GM23338 (cell line): ENCODE data around the gene YY1AP1. TPM values are rescaled to one million over a fixed set of nuclear protein-coding genes. Genes with fewer than 3 reads are reported as not detected.

Experiments
- ATAC-seq: fragments of 200-7000 bp; cut with Tn5 transposase; 3 replicates; pipeline ENCODE4 v1.9.1; 2020
- DNase-seq: peaks from one replicate; pipeline ENCODE4 v3.0.0-alpha.2; 2015; ENCODE audit warnings: low spot score
- H2AFZ ChIP-seq: fragments of 200-600 bp; sonication (generic); 2 replicates; pipeline ENCODE4 v1.8.0; 2016; ENCODE audit warnings: antibody characterized with exemption, mild to moderate bottlenecking, moderate library complexity
- H3F3A ChIP-seq: fragments of 200-600 bp; sonication (generic); replicated peaks from 2 replicates; pipeline ENCODE4 v1.8.0; 2017; ENCODE audit warnings: antibody characterized with exemption, mixed run types, low read depth
- H3K27ac ChIP-seq: fragments of 200-600 bp; sonication (generic); 2 replicates; pipeline ENCODE4 v1.6.1; 2016; ENCODE audit warnings: low read depth
- H3K27me3 ChIP-seq: fragments of 200-600 bp; sonication (generic); 2 replicates; pipeline ENCODE4 v1.8.0; 2016; ENCODE audit warnings: mild to moderate bottlenecking, mixed run types, moderate library complexity; ENCODE audit not compliant: insufficient read depth
- H3K36me3 ChIP-seq: fragments of 200-600 bp; sonication (generic); 2 replicates; pipeline ENCODE4 v1.8.0; 2016; ENCODE audit warnings: mild to moderate bottlenecking; ENCODE audit not compliant: insufficient read depth
- H3K4me1 ChIP-seq: fragments of 200-600 bp; sonication (generic); 2 replicates; pipeline ENCODE4 v1.8.0; 2016; ENCODE audit warnings: mild to moderate bottlenecking, moderate library complexity; ENCODE audit not compliant: insufficient read depth
- H3K4me2 ChIP-seq: fragments of 200-600 bp; sonication (generic); 2 replicates; pipeline ENCODE4 v1.7.1; 2017; ENCODE audit warnings: mixed run types
- H3K4me3 ChIP-seq: fragments of 200-600 bp; sonication (generic); 2 replicates; pipeline ENCODE4 v1.6.1; 2016; ENCODE audit warnings: mixed run types
- H3K79me2 ChIP-seq: fragments of 200-600 bp; sonication (generic); replicated peaks from 2 replicates; pipeline ENCODE4 v1.8.0; 2017; ENCODE audit warnings: mild to moderate bottlenecking; ENCODE audit not compliant: insufficient read depth
- H3K9me2 ChIP-seq: fragments of 200-600 bp; sonication (generic); 2 replicates; pipeline ENCODE4 v1.8.0; 2017; ENCODE audit not compliant: insufficient read depth
- H4K20me1 ChIP-seq: fragments of 200-600 bp; sonication (generic); replicated peaks from 2 replicates; pipeline ENCODE4 v1.8.0; 2017; ENCODE audit warnings: mild to moderate bottlenecking; ENCODE audit not compliant: insufficient read depth
- H3K27ac Mint-ChIP-seq: 2 replicates; pipeline ENCODE4 v1.8.0; 2020; ENCODE audit warnings: inconsistent platforms, mild to moderate bottlenecking, moderate library complexity, mixed read lengths
- H3K27me3 Mint-ChIP-seq: 3 replicates; pipeline ENCODE4 v1.8.0; 2022; ENCODE audit warnings: low read depth, mild to moderate bottlenecking, moderate library complexity, mixed read lengths, inconsistent platforms; ENCODE audit not compliant: insufficient read depth, poor library complexity
- H3K36me3 Mint-ChIP-seq: 3 replicates; pipeline ENCODE4 v1.8.0; 2021; ENCODE audit warnings: low read depth, mild to moderate bottlenecking, inconsistent platforms, moderate library complexity, mixed read lengths
- H3K4me1 Mint-ChIP-seq: 3 replicates; pipeline ENCODE4 v1.8.0; 2020; ENCODE audit warnings: mild to moderate bottlenecking, inconsistent platforms, mixed read lengths
- H3K4me3 Mint-ChIP-seq: 3 replicates; pipeline ENCODE4 v1.8.0; 2021; ENCODE audit warnings: moderate library complexity, mild to moderate bottlenecking, inconsistent platforms, mixed read lengths
- H3K9me3 Mint-ChIP-seq: 3 replicates; pipeline ENCODE4 v1.8.0; 2020; ENCODE audit warnings: moderate library complexity, mild to moderate bottlenecking, inconsistent platforms, mixed read lengths
- CREB1 ChIP-seq: fragments of 250-450 bp; sonication (Bioruptor Pico); IDR thresholded peaks from 2 replicates; pipeline ENCODE4 v1.5.0; 2020; ENCODE audit warnings: low read depth, mild to moderate bottlenecking, moderate library complexity
- EZH2 ChIP-seq: fragments of 200-600 bp; sonication (generic); IDR thresholded peaks from one replicate; pipeline ENCODE4 v1.8.0; 2017; ENCODE audit warnings: antibody characterized with exemption, mild to moderate bottlenecking, low read depth; ENCODE audit not compliant: unreplicated experiment
- EZH2phosphoT487 ChIP-seq: fragments of 200-600 bp; sonication (generic); IDR thresholded peaks from one replicate; pipeline ENCODE4 v1.8.1; 2018; ENCODE audit warnings: antibody characterized with exemption; ENCODE audit not compliant: unreplicated experiment
- JUNB ChIP-seq: IDR thresholded peaks from one replicate; pipeline ENCODE4 v1.6.1; 2016; ENCODE audit warnings: antibody characterized with exemption; ENCODE audit not compliant: unreplicated experiment
- NANOG ChIP-seq: IDR thresholded peaks from 2 replicates; pipeline ENCODE4 v1.6.1; 2016; ENCODE audit warnings: antibody characterized with exemption, borderline replicate concordance
- POLR2AphosphoS5 ChIP-seq: IDR thresholded peaks from 2 replicates; pipeline ENCODE4 v1.6.1; 2016; ENCODE audit warnings: antibody characterized with exemption, low read depth
- STAT1 ChIP-seq: IDR thresholded peaks from one replicate; pipeline ENCODE4 v1.6.1; 2016; ENCODE audit warnings: antibody characterized with exemption; ENCODE audit not compliant: unreplicated experiment
- ZNF114 ChIP-seq: fragments of 250-450 bp; sonication (Bioruptor Pico); IDR thresholded peaks from 2 replicates; pipeline ENCODE4 v1.5.0; 2020; ENCODE audit warnings: mild to moderate bottlenecking, moderate library complexity
- ZNF331 ChIP-seq: fragments of 250-450 bp; sonication (Bioruptor Pico); IDR thresholded peaks from 2 replicates; pipeline ENCODE4 v1.5.0; 2020; ENCODE audit warnings: low read depth, mild to moderate bottlenecking, moderate library complexity
- polyA plus RNA-seq: library from polyadenylated mRNA; unstranded; fragments of >200 nt; fragmentation: Nextera tagmentation; extraction: Ambion mirVana; gene quantifications from 2 replicates; pipeline ENCODE4 v1.2.1, GENCODE V29; 2016
- total RNA-seq: library from RNA; depleted of rRNA; stranded (reverse); fragments of >200 nt; shearing (Covaris generic); gene quantifications from 2 replicates; pipeline ENCODE4 v1.2.3, GENCODE V29; 2014
- TF ChIP-seq, protein P1 (sequence below): IDR thresholded peaks from one replicate; pipeline ENCODE4 v1.6.1; 2018; ENCODE audit warnings: antibody characterized with exemption; ENCODE audit not compliant: unreplicated experiment
- TF ChIP-seq, protein P2 (sequence below): fragments of 250-450 bp; sonication (Bioruptor Pico); IDR thresholded peaks from 2 replicates; pipeline ENCODE4 v1.5.0; 2020; ENCODE audit warnings: mild to moderate bottlenecking, moderate library complexity
- TF ChIP-seq, protein P3 (sequence below): IDR thresholded peaks from 2 replicates; pipeline ENCODE4 v1.6.1; 2016; ENCODE audit warnings: antibody characterized with exemption
- TF ChIP-seq, protein P4 (sequence below), 2 experiments: fragments of 200-600 bp in 1 of 2; sonication (generic) in 1 of 2; conservative IDR thresholded peaks; 2 replicates each; pipeline versions ENCODE4 v1.5.1 to v1.6.1; 2016 to 2017; ENCODE audit warnings: antibody characterized with exemption in 2 of 2, low read depth in 2 of 2, mild to moderate bottlenecking in 2 of 2, moderate library complexity in 1 of 2

The YY1AP1 gene
- total and polyA plus RNA-seq, 2 experiments from 2014 or later: 21.2 to 66.5 TPM

DNA sequence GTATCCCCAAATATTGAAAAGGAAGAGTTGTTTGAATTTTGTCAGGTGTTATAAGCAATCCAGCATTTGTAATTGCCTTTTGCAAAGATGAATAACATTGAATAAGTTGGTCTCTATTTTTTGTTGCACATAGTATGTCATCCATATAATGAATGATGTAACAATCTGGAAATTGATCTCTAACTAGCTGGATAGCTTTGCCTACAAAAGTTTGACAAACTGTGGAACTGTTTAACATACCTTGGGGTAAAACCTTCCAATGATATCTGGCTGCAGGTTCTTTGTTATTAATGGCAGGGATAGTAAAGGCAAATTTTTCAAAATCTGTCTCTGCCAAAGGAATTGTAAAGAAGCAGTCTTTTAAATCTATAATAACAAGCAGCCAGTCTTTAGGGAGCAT lies 8.0 kb upstream of the YY1AP1 start:
- Histone ChIP-seq H4K20me1 (peaks cover 7% of the 10 kb centered on the region), H3K79me2 (peaks cover 91% of the 10 kb centered on the region), H3K36me3 (peaks cover 10% of the 10 kb centered on the region; the same call in 1 of the 2 replicates), H3F3A (no peaks in the 10 kb centered on the region; the same call in 1 of the 2 replicates), H3K4me1 (peaks cover 25% of the 10 kb centered on the region), H2AFZ (no peak overlapping the region), H3K27ac (no peak overlapping the region), H3K4me2 (0 out of 2 replicates have a peak overlapping the region, but pooled peaks have one; percentile 13), H3K4me3 (no peak overlapping the region), H3K9me2 (no peaks in the 10 kb centered on the region), H3K27me3 (no peaks in the 10 kb centered on the region)
- Mint-ChIP-seq H3K9me3 (peaks cover 32% of the 10 kb centered on the region), H3K27me3 (no peaks in the 10 kb centered on the region), H3K4me3 (no peak overlapping the region), H3K4me1 (peaks cover 39% of the 10 kb centered on the region), H3K36me3 (peaks cover 59% of the 10 kb centered on the region), H3K27ac (no peak overlapping the region)
- no peak for ATAC-seq
- no peak for DNase-seq
- TF ChIP-seq ZNF331 (CRISPR knock-in tag) (no peak), STAT1 (no peak), CREB1 (CRISPR knock-in tag) (no peak), NANOG (no peak), EZH2 (no peak), EZH2phosphoT487 (no peak), ZNF114 (no peak), JUNB (no peak), POLR2AphosphoS5 (no peak)
- TF ChIP-seq, protein P1, sequence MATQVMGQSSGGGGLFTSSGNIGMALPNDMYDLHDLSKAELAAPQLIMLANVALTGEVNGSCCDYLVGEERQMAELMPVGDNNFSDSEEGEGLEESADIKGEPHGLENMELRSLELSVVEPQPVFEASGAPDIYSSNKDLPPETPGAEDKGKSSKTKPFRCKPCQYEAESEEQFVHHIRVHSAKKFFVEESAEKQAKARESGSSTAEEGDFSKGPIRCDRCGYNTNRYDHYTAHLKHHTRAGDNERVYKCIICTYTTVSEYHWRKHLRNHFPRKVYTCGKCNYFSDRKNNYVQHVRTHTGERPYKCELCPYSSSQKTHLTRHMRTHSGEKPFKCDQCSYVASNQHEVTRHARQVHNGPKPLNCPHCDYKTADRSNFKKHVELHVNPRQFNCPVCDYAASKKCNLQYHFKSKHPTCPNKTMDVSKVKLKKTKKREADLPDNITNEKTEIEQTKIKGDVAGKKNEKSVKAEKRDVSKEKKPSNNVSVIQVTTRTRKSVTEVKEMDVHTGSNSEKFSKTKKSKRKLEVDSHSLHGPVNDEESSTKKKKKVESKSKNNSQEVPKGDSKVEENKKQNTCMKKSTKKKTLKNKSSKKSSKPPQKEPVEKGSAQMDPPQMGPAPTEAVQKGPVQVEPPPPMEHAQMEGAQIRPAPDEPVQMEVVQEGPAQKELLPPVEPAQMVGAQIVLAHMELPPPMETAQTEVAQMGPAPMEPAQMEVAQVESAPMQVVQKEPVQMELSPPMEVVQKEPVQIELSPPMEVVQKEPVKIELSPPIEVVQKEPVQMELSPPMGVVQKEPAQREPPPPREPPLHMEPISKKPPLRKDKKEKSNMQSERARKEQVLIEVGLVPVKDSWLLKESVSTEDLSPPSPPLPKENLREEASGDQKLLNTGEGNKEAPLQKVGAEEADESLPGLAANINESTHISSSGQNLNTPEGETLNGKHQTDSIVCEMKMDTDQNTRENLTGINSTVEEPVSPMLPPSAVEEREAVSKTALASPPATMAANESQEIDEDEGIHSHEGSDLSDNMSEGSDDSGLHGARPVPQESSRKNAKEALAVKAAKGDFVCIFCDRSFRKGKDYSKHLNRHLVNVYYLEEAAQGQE: no peak
- TF ChIP-seq, protein P2, sequence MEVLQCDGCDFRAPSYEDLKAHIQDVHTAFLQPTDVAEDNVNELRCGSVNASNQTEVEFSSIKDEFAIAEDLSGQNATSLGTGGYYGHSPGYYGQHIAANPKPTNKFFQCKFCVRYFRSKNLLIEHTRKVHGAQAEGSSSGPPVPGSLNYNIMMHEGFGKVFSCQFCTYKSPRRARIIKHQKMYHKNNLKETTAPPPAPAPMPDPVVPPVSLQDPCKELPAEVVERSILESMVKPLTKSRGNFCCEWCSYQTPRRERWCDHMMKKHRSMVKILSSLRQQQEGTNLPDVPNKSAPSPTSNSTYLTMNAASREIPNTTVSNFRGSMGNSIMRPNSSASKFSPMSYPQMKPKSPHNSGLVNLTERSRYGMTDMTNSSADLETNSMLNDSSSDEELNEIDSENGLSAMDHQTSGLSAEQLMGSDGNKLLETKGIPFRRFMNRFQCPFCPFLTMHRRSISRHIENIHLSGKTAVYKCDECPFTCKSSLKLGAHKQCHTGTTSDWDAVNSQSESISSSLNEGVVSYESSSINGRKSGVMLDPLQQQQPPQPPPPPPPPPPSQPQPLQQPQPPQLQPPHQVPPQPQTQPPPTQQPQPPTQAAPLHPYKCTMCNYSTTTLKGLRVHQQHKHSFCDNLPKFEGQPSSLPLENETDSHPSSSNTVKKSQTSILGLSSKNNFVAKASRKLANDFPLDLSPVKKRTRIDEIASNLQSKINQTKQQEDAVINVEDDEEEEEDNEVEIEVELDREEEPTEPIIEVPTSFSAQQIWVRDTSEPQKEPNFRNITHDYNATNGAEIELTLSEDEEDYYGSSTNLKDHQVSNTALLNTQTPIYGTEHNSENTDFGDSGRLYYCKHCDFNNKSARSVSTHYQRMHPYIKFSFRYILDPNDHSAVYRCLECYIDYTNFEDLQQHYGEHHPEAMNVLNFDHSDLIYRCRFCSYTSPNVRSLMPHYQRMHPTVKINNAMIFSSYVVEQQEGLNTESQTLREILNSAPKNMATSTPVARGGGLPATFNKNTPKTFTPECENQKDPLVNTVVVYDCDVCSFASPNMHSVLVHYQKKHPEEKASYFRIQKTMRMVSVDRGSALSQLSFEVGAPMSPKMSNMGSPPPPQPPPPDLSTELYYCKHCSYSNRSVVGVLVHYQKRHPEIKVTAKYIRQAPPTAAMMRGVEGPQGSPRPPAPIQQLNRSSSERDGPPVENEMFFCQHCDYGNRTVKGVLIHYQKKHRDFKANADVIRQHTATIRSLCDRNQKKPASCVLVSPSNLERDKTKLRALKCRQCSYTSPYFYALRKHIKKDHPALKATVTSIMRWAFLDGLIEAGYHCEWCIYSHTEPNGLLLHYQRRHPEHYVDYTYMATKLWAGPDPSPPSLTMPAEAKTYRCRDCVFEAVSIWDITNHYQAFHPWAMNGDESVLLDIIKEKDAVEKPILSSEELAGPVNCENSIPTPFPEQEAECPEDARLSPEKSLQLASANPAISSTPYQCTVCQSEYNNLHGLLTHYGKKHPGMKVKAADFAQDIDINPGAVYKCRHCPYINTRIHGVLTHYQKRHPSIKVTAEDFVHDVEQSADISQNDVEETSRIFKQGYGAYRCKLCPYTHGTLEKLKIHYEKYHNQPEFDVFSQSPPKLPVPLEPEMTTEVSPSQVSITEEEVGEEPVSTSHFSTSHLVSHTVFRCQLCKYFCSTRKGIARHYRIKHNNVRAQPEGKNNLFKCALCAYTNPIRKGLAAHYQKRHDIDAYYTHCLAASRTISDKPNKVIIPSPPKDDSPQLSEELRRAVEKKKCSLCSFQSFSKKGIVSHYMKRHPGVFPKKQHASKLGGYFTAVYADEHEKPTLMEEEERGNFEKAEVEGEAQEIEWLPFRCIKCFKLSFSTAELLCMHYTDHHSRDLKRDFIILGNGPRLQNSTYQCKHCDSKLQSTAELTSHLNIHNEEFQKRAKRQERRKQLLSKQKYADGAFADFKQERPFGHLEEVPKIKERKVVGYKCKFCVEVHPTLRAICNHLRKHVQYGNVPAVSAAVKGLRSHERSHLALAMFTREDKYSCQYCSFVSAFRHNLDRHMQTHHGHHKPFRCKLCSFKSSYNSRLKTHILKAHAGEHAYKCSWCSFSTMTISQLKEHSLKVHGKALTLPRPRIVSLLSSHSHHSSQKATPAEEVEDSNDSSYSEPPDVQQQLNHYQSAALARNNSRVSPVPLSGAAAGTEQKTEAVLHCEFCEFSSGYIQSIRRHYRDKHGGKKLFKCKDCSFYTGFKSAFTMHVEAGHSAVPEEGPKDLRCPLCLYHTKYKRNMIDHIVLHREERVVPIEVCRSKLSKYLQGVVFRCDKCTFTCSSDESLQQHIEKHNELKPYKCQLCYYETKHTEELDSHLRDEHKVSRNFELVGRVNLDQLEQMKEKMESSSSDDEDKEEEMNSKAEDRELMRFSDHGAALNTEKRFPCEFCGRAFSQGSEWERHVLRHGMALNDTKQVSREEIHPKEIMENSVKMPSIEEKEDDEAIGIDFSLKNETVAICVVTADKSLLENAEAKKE (CRISPR knock-in tag): no peak
- TF ChIP-seq, protein P3, sequence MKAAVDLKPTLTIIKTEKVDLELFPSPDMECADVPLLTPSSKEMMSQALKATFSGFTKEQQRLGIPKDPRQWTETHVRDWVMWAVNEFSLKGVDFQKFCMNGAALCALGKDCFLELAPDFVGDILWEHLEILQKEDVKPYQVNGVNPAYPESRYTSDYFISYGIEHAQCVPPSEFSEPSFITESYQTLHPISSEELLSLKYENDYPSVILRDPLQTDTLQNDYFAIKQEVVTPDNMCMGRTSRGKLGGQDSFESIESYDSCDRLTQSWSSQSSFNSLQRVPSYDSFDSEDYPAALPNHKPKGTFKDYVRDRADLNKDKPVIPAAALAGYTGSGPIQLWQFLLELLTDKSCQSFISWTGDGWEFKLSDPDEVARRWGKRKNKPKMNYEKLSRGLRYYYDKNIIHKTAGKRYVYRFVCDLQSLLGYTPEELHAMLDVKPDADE: no peak
- TF ChIP-seq, protein P4, sequence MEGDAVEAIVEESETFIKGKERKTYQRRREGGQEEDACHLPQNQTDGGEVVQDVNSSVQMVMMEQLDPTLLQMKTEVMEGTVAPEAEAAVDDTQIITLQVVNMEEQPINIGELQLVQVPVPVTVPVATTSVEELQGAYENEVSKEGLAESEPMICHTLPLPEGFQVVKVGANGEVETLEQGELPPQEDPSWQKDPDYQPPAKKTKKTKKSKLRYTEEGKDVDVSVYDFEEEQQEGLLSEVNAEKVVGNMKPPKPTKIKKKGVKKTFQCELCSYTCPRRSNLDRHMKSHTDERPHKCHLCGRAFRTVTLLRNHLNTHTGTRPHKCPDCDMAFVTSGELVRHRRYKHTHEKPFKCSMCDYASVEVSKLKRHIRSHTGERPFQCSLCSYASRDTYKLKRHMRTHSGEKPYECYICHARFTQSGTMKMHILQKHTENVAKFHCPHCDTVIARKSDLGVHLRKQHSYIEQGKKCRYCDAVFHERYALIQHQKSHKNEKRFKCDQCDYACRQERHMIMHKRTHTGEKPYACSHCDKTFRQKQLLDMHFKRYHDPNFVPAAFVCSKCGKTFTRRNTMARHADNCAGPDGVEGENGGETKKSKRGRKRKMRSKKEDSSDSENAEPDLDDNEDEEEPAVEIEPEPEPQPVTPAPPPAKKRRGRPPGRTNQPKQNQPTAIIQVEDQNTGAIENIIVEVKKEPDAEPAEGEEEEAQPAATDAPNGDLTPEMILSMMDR (conservative IDR thresholded peaks at IDR 0.05; ENCODE audit: low read depth in 2 of 2): no peak
